ENCODE results near the gene CTSZ.

DNA sequence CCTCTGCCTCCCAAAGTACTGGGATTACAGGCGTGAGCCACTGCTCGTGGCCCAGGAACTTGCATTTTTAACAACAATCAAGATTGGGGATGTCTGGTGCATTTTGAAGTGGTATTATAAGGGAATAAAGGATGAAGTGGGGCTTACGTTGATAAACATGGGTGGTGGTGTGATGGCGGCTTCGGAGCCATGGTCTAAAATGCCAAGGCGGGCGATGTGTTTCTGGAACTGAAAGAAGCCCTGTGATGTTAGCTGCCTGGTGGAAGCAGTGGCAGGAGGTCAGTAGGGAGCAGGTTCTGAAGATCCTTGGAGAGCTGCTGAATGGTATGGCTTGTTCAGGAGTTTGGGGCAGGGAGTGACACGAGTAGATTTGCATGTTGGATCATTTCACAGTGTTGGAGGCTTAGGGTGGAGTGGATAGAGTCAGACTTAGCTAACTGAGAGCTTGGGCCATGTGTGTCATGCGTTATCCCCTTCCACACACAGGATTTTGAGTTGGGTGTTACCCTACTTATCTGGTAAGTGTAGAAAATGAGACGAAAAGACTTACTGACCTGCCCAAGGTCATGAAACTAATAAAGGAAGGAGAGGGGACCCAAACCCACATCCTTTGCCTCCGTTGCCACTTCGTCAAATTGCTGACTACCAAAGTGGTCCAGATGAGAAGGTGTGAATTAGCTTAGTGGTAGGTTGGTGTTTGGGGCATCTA lies 24.5 kb downstream of the CTSZ start:
- TF ChIP-seq POLR2A (IDR thresholded peaks at IDR 0.05; ENCODE audit: low read length) (no peak), PHF8 (IDR thresholded peaks at IDR 0.05; ENCODE audit: borderline replicate concordance, low read depth) (no peak), MYC (IDR thresholded peaks at IDR 0.05; ENCODE audit: borderline replicate concordance, low read length) (no peak), JUN (IDR thresholded peaks at IDR 0.05) (no peak), CHD4 (IDR thresholded peaks at IDR 0.05; ENCODE audit: borderline replicate concordance) (no peak), CEBPB (IDR thresholded peaks at IDR 0.05) (no peak), EP300 (IDR thresholded peaks at IDR 0.05) (no peak), NPAS2 (CRISPR knock-in tag; IDR thresholded peaks at IDR 0.05; ENCODE audit: borderline replicate concordance) (no peak)
- TF ChIP-seq, protein P1, sequence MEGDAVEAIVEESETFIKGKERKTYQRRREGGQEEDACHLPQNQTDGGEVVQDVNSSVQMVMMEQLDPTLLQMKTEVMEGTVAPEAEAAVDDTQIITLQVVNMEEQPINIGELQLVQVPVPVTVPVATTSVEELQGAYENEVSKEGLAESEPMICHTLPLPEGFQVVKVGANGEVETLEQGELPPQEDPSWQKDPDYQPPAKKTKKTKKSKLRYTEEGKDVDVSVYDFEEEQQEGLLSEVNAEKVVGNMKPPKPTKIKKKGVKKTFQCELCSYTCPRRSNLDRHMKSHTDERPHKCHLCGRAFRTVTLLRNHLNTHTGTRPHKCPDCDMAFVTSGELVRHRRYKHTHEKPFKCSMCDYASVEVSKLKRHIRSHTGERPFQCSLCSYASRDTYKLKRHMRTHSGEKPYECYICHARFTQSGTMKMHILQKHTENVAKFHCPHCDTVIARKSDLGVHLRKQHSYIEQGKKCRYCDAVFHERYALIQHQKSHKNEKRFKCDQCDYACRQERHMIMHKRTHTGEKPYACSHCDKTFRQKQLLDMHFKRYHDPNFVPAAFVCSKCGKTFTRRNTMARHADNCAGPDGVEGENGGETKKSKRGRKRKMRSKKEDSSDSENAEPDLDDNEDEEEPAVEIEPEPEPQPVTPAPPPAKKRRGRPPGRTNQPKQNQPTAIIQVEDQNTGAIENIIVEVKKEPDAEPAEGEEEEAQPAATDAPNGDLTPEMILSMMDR (IDR thresholded peaks at IDR 0.05) = no peak
- TF ChIP-seq, protein P2, sequence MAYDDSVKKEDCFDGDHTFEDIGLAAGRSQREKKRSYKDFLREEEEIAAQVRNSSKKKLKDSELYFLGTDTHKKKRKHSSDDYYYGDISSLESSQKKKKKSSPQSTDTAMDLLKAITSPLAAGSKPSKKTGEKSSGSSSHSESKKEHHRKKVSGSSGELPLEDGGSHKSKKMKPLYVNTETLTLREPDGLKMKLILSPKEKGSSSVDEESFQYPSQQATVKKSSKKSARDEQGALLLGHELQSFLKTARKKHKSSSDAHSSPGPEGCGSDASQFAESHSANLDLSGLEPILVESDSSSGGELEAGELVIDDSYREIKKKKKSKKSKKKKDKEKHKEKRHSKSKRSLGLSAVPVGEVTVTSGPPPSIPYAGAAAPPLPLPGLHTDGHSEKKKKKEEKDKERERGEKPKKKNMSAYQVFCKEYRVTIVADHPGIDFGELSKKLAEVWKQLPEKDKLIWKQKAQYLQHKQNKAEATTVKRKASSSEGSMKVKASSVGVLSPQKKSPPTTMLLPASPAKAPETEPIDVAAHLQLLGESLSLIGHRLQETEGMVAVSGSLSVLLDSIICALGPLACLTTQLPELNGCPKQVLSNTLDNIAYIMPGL (CRISPR knock-in tag; IDR thresholded peaks at IDR 0.05; ENCODE audit: borderline replicate concordance) = no peak
